ENCODE data around the gene UGDH.
A peak's percentile ranks its signal among the peaks of the same experiment; 100 is the strongest.
"Not testable (repeated sequence)": the region's sequence is repeated elsewhere in the genome, so short reads cannot be mapped to it uniquely, and the experiment has no call there.

The UGDH gene

GRCh38 chr4:39528061-39528465 lies 824 bp upstream of the UGDH start:
- peak in 1 of 2 experiments; percentile 33 for DNase-seq

DNA sequence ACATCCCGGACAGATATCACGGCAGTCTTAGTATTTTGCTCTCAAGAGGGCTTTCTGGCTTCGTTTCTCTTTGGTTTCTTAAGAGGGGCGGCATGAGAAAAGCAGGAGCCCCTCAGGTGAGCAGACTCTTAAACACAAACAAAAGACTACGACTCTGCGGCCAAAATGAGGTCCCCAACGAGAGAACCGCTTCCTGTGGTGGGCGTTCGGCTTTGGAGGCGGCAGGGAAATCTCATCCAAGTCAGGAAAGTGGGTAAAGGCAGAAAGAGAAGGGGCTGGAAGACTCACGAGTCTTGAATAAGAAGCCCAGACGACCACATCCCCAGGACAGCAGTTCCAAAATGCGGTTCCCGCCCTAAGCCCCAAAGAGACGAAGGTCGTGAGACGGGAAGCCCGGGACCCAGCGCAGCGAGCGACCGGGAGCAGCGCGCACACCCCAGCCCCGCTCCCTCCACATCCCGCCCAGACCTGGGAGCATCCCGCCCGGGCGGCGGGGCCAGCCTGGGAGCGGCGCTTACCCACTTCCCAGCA lies 409 bp downstream of the UGDH start:
- peak; percentile 32 to 66 for DNase-seq

- DNase-seq = peak; percentile 3 to 48
Measured at GRCh38 chr4:39525822-39526690, 1.2 kb downstream of the UGDH start.

GRCh38 chr4:39524161-39524957 lies 2.9 kb downstream of the UGDH start:
- DNase-seq = no peak

DNA sequence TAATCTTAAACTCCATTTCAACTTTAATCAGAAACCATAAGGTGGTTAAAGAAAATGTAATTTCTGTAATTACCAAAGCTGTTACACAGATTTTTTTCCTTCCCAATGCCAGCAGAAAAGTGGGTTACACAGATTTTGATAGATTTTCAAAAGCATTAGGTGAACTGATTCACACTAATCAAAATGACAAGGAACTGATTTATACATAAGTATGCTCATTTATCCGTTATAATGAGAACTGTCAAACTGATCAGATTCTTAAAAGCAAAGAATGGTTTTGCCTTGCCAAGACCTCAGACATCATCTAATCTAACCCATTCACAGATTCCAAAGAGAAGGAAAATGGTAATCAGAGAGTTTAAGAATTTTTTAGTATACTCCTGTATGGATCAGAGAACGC lies 5.2 kb downstream of the UGDH start:
- no peak for DNase-seq

GRCh38 chr4:39521253-39521919 lies 5.9 kb downstream of the UGDH start:
- no peak for DNase-seq

DNA sequence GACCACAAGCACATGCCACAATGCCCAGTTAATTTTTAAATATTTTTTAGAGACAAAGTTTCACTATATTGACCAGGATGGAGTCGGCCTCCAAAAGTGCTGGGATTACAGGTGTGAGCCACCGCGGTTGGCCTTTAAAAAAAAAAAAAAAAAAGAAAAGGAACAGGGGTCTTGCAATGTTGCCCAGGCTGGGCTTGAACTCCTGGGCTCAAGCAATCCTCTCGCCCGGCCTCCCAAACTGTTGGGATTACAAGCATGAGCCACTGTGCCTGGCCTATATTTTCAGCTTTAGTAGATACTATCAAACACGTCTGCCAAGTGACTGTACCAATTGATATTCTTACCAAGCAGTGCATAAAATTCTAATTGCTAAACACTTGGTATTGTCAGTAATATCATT lies 8.8 kb downstream of the UGDH start:
- no peak for DNase-seq

DNA sequence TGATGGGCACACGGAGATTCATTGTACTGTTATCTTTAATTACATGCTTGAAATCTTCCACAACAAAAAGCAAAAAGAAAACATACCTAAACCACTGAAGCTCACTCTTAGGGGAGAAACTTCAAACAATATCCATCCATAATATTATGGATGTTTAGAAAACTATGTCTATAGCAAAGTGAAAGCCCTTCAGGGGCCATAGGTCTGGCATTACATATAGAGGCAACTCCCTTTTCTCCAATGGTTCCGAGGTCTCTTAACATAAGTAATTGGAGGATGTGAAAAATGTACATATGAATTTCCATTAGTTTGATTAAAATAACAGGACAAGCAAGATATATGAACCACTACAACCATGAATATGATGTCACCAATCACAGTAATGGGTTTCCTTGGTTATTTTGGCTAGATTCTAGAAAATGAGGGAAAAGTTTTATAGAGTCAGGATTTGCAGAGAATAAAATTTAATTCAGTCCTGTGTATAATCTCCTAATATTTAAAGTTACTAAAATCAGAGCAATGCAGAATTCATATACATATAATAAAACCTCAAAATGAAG lies 10.8 kb downstream of the UGDH start:
- no peak for DNase-seq

GRCh38 chr4:39515669-39516401 lies 11.4 kb downstream of the UGDH start:
- not testable (repeated sequence) for DNase-seq

DNA sequence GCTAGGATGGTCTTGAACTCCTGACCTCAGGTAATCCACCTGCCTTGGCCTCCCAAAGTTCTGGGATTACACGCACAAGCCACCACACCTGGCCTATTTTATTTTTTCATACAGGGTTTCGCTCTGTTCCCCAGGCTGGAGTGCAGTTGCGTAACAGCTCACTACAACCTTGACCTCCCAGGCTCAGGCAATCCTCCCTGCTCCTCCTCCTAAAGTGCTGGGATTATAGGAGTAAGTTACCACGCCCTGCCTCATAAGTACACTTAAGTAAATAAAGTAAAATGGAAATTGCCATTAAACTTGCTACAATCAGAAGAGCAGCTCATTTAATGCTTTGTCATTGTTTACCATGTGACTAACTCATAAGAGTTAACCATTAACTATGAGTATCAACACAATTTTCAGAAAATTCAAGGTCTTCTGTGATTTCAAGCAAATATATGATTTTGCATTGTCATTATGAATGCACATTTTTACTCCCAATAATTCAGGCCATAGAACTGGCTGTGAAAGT lies 12.3 kb downstream of the UGDH start:
- DNase-seq = peak in 1 of 2 experiments; percentile 6

DNA sequence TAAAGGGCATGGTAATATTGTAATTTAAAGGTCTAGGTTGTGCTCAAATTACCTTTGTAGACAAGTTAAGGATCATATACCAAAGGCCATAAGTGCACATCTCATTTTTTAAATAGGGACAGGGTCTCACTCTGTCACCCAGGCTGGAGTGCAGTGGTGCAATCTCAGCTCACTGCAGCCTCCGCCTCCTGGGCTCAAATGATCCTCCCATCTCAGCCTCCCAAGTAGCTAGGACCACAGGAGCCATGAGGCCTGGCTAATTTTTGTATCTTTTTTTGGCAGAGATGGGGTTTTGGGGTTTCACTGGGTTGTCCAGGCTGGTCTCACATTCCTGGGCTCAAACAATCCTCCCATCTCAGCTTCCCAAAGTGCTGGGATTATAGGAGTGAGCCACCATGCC lies 13.0 kb downstream of the UGDH start:
- not testable (repeated sequence) for DNase-seq

DNA sequence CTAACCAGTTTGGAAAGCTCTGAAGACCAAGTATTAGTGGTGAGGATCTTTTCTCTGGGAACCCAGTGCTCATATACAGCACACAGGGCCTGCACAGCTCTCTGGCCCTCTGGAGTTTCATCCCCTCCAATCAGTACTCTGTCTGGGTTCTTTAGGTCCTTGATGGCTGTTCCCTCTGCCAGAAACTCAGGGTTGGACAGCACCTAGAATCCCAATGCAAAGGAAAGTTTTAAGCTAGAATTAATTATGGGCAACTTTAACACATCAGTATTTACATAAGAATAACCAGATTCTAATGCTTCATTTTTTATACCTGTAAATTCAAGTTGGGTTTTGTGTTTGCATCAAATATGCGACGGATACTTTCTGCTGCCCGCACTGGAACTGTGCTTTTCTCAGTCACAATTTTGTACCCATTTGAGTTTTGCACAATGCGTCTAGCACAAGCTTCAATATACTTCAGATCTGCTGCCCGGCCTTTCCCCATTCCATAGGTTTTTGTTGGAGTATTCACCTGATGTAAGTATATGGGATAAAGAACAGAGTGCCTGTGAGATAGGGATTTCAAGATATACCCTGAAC lies 16.8 kb downstream of the UGDH start:
- no peak for DNase-seq

GRCh38 chr4:39505581-39505980 lies 21.7 kb downstream of the UGDH start:
- no peak for DNase-seq

- DNase-seq = no peak
Measured at GRCh38 chr4:39504538-39504937, 22.7 kb downstream of the UGDH start.

GRCh38 chr4:39502664-39503035 lies 24.6 kb downstream of the UGDH start:
- DNase-seq = not testable (repeated sequence)

GRCh38 chr4:39502019-39502663 lies 25.1 kb downstream of the UGDH start:
- DNase-seq = no peak

GRCh38 chr4:39498727-39499020 lies 28.6 kb downstream of the UGDH start:
- DNase-seq = no peak

DNA sequence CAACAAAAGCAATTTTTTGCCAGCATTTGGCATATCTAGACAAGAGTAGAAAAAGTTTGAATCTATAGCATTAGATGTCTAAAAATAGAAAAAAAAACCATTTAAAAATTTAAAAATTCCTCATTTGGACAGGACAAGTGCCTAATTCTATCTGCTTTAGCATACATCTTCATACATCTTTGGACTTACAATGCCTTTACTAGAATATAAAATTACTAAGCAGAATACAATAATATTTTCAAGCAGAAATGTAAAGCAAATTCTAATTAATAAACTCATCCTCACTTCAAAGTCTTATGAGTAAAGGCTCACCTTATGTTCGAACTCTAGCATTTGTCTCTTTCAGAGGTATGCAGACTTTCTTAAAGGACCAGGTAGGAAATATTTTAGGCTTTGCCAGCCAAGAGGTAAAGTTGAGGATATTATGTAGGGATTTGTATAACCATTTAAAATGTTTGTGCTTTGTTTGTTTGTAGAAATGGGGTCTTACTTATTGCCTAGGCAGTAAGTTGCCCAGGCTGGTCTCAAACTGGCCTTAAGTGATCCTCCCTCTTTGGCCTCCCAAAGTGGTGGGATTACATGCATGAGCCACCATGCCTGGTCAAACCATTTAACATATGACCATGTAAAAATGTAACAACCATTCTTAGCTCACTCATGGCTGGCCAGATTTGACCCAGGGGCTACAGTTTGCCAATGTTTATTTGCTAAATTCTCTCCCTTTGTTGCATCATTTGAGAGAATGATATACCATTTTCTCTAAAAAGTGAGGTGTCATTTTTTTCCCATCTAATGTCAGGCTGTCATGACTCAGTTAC lies 29.1 kb downstream of the UGDH start:
- DNase-seq = no peak

DNA sequence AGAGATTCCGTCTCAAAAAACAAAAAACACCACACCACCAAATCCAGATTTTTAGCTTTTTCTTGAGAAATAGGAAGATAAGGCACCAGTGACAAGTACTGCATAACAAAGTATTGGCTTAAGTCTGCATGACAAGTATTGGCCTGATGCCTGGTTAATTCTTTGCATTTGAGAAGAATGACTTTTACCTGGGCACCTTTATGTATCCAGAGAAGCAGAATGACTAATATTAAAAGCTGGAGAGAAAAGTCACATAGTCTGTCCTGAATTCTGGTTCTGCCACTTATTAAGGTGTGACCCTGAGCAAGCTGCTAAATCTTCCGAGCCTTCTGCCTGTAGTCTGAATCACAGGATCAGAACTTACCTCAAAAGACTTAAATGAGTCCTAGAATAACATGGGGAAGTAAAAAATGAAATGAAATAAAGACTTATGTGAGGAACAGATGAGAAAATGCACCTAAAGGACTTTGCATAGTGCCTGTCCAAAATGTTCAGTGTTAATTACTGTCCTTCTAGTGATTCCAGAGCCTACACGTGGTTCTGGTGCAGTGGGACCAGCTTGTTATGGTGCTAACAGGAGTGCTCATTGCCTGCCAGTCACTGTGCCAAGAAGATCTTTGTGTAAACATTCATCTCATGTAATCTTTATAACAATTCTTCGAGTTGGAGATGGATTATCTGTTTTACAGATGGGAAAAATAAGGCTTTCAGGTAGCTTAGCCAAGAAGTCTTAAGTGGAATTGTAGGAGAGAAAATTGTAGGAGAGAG lies 31.6 kb downstream of the UGDH start:
- DNase-seq = no peak

- DNase-seq = no peak
Measured at GRCh38 chr4:39494354-39494753, 32.9 kb downstream of the UGDH start.

Measured in NCI-H526 (cell line).